ENCODE measurements around the gene SAP30BP. TPM values are rescaled to one million over a fixed set of nuclear protein-coding genes. Genes with fewer than 3 reads are reported as not detected.

The SAP30BP gene
- total RNA-seq, 1 donor from 2014 or later, result 75.8 TPM

GRCh38 chr17:75697651-75698291 is 30.6 kb downstream of the SAP30BP start:
- Histone ChIP-seq H3K36me3 (no peaks in the 10 kb centered on the region), H4K20me1 (ENCODE audit: low read depth) (peaks cover 49% of the 10 kb centered on the region), H3K4me1 (peaks cover 17% of the 10 kb centered on the region), H3K9ac (no peak overlapping the region), H3K27ac (no peak overlapping the region), H3K4me3 (no peak overlapping the region), H3K79me2 (ENCODE audit: low read depth) (peaks cover 7% of the 10 kb centered on the region), H3K27me3 (no peaks in the 10 kb centered on the region), H3F3A (ENCODE audit: low read depth) (peaks cover 24% of the 10 kb centered on the region), H3K4me2 (no peak overlapping the region), H2AFZ (replicated peaks) (no peak overlapping the region), H3K9me3 (ENCODE audit: low read depth) (no peaks in the 10 kb centered on the region)
- no peak for TF ChIP-seq CTCF (IDR thresholded peaks at IDR 0.05)
- TF ChIP-seq EZH2 (IDR thresholded peaks at IDR 0.05), result no peak
- TF ChIP-seq EZH2phosphoT487 (IDR thresholded peaks at IDR 0.05), result no peak
- DNase-seq (ENCODE audit: low spot score), result no peak
- Mint-ChIP-seq H3K36me3 (peaks cover 30% of the 10 kb centered on the region), H3K27me3 (ENCODE audit: insufficient read depth, low read depth) (peaks cover 3% of the 10 kb centered on the region), H3K4me3 (no peak overlapping the region), H3K4me1 (peaks cover 23% of the 10 kb centered on the region), H3K9me3 (no peaks in the 10 kb centered on the region), H3K27ac (no peak overlapping the region)

- TF ChIP-seq EZH2phosphoT487 (IDR thresholded peaks at IDR 0.05) (no peak), CTCF (IDR thresholded peaks at IDR 0.05) (no peak), EZH2 (IDR thresholded peaks at IDR 0.05) (no peak)
- H3K27ac ChIP-seq, result no peak overlapping the region
These were observed 31.5 kb downstream of the SAP30BP start for GRCh38 chr17:75698659-75699058.

GRCh38 chr17:75701288-75701687 is 34.1 kb downstream of the SAP30BP start:
- H3K9me3 Mint-ChIP-seq, result no peaks in the 10 kb centered on the region
- Histone ChIP-seq H3K36me3 (no peaks in the 10 kb centered on the region), H2AFZ (replicated peaks) (no peak overlapping the region), H3K79me2 (ENCODE audit: low read depth) (no peaks in the 10 kb centered on the region), H3F3A (ENCODE audit: low read depth) (no peaks in the 10 kb centered on the region), H3K4me1 (no peaks in the 10 kb centered on the region), H3K27ac (no peak overlapping the region), H3K27me3 (no peaks in the 10 kb centered on the region), H3K4me3 (no peak overlapping the region), H3K4me2 (no peak overlapping the region), H3K9me3 (ENCODE audit: low read depth) (no peaks in the 10 kb centered on the region), H4K20me1 (ENCODE audit: low read depth) (peaks cover 19% of the 10 kb centered on the region), H3K9ac (no peak overlapping the region)
- DNase-seq (ENCODE audit: low spot score), result no peak
- peaks cover 23% of the 10 kb centered on the region for H3K36me3 Mint-ChIP-seq
- peaks cover under 1% of the 10 kb centered on the region for H3K27me3 Mint-ChIP-seq (ENCODE audit: insufficient read depth, low read depth)
- H3K4me3 Mint-ChIP-seq, result no peak overlapping the region
- no peak overlapping the region for H3K27ac Mint-ChIP-seq
- TF ChIP-seq CTCF (IDR thresholded peaks at IDR 0.05), result no peak
- no peak for TF ChIP-seq EZH2phosphoT487 (IDR thresholded peaks at IDR 0.05)
- no peak for TF ChIP-seq EZH2 (IDR thresholded peaks at IDR 0.05)
- no peaks in the 10 kb centered on the region for H3K4me1 Mint-ChIP-seq

More at GRCh38 chr17:75698659-75699058, 31.5 kb downstream of the SAP30BP start:
- peaks cover 7% of the 10 kb centered on the region for H3K79me2 ChIP-seq (ENCODE audit: low read depth)
- H3K27ac Mint-ChIP-seq, result no peak overlapping the region
- H3K4me1 Mint-ChIP-seq, result peaks cover 15% of the 10 kb centered on the region
- no peak overlapping the region for H2AFZ ChIP-seq (replicated peaks)
- H3K36me3 ChIP-seq, result no peaks in the 10 kb centered on the region
- H3K36me3 Mint-ChIP-seq, result peaks cover 27% of the 10 kb centered on the region
- peaks cover 3% of the 10 kb centered on the region for H3K27me3 Mint-ChIP-seq (ENCODE audit: insufficient read depth, low read depth)
- H4K20me1 ChIP-seq (ENCODE audit: low read depth), result peaks cover 40% of the 10 kb centered on the region
- no peak overlapping the region for H3K4me2 ChIP-seq
- no peaks in the 10 kb centered on the region for H3K27me3 ChIP-seq
- H3F3A ChIP-seq (ENCODE audit: low read depth), result peaks cover 15% of the 10 kb centered on the region
- no peaks in the 10 kb centered on the region for H3K9me3 Mint-ChIP-seq
- H3K4me3 ChIP-seq, result no peak overlapping the region
- H3K4me3 Mint-ChIP-seq, result no peak overlapping the region
- H3K9me3 ChIP-seq (ENCODE audit: low read depth), result no peaks in the 10 kb centered on the region
- H3K4me1 ChIP-seq, result peaks cover 8% of the 10 kb centered on the region
- DNase-seq (ENCODE audit: low spot score), result no peak
- no peak overlapping the region for H3K9ac ChIP-seq

Data from neural progenitor cell (in vitro differentiated cells).